Measurements from ENCODE around the gene ARNT2. TPM values are rescaled to one million over a fixed set of nuclear protein-coding genes. Genes with fewer than 3 reads are reported as not detected.
A peak's percentile ranks its signal among the peaks of the same experiment; 100 is the strongest.

ARNT2 gene
- total RNA-seq, 6 experiments from 2014 or later = 2.4 to 16.6 (median 15.5) TPM

GRCh38 chr15:80483725-80484161 is 79.6 kb downstream of the ARNT2 start:
- no peak overlapping the region for H3K27ac Mint-ChIP-seq
- H3K36me3 Mint-ChIP-seq (ENCODE audit: low read depth) = peaks cover 24% of the 10 kb centered on the region
- no peaks in the 10 kb centered on the region for H3K9me3 Mint-ChIP-seq
- H3K4me1 Mint-ChIP-seq (ENCODE audit: low read depth) = peaks cover 98% of the 10 kb centered on the region
- no peak overlapping the region for H3K4me3 Mint-ChIP-seq
- no peaks in the 10 kb centered on the region for H3K27me3 Mint-ChIP-seq (ENCODE audit: insufficient read depth)
- DNase-seq = no peak
- TF ChIP-seq, protein P1, sequence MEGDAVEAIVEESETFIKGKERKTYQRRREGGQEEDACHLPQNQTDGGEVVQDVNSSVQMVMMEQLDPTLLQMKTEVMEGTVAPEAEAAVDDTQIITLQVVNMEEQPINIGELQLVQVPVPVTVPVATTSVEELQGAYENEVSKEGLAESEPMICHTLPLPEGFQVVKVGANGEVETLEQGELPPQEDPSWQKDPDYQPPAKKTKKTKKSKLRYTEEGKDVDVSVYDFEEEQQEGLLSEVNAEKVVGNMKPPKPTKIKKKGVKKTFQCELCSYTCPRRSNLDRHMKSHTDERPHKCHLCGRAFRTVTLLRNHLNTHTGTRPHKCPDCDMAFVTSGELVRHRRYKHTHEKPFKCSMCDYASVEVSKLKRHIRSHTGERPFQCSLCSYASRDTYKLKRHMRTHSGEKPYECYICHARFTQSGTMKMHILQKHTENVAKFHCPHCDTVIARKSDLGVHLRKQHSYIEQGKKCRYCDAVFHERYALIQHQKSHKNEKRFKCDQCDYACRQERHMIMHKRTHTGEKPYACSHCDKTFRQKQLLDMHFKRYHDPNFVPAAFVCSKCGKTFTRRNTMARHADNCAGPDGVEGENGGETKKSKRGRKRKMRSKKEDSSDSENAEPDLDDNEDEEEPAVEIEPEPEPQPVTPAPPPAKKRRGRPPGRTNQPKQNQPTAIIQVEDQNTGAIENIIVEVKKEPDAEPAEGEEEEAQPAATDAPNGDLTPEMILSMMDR (IDR thresholded peaks at IDR 0.05) = no peak

DNA sequence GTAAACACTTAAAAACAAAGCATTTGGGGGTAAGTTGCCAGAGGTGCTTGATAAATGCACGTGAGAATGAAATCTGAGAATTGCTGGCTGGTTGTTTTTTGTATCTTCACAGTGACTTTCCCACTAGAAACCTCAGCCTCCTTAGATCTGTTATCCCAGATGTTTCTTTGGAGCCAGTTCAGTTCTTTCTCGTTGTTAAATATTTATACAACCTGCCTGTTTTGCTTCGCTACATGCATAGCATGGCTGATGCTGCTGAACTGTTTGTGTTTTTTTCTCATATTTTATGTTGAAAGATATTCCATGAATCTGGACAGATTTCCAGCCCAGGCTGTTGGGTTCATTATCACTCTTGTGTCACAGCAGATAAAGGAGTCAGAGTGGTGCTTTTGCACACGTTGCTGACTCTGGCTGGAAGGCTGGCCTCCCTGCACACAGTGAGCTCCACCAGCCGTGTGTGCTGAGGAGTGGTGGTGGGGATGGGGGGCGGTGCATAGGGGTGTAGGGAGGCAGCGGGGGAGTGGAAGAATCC is 80.2 kb downstream of the ARNT2 start:
- H3K4me3 Mint-ChIP-seq = no peak overlapping the region
- H3K9me3 Mint-ChIP-seq = no peaks in the 10 kb centered on the region
- H3K36me3 Mint-ChIP-seq (ENCODE audit: low read depth) = peaks cover 19% of the 10 kb centered on the region
- DNase-seq = no peak
- TF ChIP-seq, protein P1 (IDR thresholded peaks at IDR 0.05) = no peak
- no peak overlapping the region; the same call in 1 of the 2 replicates for H3K27ac Mint-ChIP-seq
- H3K4me1 Mint-ChIP-seq (ENCODE audit: low read depth) = peaks cover 98% of the 10 kb centered on the region
- H3K27me3 Mint-ChIP-seq (ENCODE audit: insufficient read depth) = no peaks in the 10 kb centered on the region

- H3K4me1 Mint-ChIP-seq (ENCODE audit: low read depth) = peaks cover 98% of the 10 kb centered on the region
- H3K27me3 Mint-ChIP-seq (ENCODE audit: insufficient read depth) = no peaks in the 10 kb centered on the region
- peaks cover 14% of the 10 kb centered on the region for H3K36me3 Mint-ChIP-seq (ENCODE audit: low read depth)
- no peak for DNase-seq
- TF ChIP-seq, protein P1 (IDR thresholded peaks at IDR 0.05) = no peak
- H3K27ac Mint-ChIP-seq = peak overlapping the region; percentile 27
- no peak overlapping the region for H3K4me3 Mint-ChIP-seq
- no peaks in the 10 kb centered on the region for H3K9me3 Mint-ChIP-seq
Observed at GRCh38 chr15:80485370-80486164, 81.4 kb downstream of the ARNT2 start.

DNA sequence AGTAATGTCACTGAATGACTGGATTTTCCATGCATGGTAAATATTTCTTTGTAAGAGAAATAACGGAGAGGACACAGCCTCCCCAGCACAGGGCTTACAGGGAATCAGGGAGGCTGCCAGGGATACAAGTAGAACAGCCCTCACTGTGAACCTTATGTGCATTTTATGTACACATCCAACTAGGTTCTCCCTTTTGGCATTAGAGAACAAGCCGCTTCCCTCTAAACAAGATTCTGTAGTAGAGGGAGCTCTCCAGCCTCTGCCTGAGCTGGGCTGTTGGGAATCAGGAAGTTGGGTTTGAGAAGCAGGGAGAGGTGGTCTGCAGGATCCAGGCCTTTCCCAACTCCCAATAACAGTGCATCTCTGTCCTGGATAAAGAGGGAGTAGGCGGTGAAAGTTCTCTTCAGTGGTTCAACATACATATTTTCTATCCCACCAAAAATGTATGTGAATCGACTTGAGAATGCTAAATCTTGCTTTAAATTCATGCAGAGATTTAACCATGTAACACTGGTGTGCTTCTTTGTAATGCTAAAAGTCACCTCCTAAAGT is 83.7 kb downstream of the ARNT2 start:
- Mint-ChIP-seq H3K9me3 (no peaks in the 10 kb centered on the region), H3K27ac (peak overlapping the region; percentile 87), H3K4me1 (ENCODE audit: low read depth) (peaks cover 99% of the 10 kb centered on the region), H3K27me3 (ENCODE audit: insufficient read depth) (peaks cover 2% of the 10 kb centered on the region; the same call in 1 of the 2 replicates), H3K36me3 (ENCODE audit: low read depth) (peaks cover 24% of the 10 kb centered on the region), H3K4me3 (no peak overlapping the region)
- no peak for DNase-seq
- TF ChIP-seq, protein P1 (IDR thresholded peaks at IDR 0.05) = no peak

DNA sequence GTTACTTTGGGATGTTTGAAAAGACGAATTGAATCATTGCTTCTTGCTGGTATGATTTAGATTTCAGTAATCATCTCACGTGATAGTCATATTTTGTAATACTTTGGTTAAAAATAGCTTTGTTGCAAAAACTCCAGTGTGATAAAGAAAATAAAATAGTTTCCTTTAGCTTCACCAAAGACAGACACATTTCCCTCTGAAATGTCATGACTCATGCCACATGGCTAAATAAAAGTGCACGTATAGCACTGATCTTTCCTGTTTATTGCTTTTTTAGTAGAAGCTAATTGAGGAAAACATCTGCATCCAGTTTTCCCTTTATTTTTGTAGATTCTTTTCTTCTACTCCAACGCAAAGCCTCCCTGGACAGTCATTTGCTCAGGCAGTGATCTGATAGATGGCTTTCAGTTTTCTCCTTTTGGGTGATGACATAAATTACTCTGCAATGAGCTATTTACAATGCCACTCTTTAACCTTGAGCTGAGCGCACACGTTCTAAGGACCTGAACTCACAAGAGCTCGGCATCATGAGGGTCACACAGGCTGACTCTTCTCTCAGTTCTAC is 84.9 kb downstream of the ARNT2 start:
- peak overlapping the region; percentile 39 for H3K4me3 Mint-ChIP-seq
- TF ChIP-seq, protein P1 (IDR thresholded peaks at IDR 0.05) = no peak

More for the DNA sequence above, 84.9 kb downstream of the ARNT2 start:
- Mint-ChIP-seq H3K36me3 (ENCODE audit: low read depth) (peaks cover 34% of the 10 kb centered on the region), H3K27ac (peak overlapping the region; percentile 87), H3K9me3 (no peaks in the 10 kb centered on the region), H3K27me3 (ENCODE audit: insufficient read depth) (peaks cover 2% of the 10 kb centered on the region; the same call in 1 of the 2 replicates), H3K4me1 (ENCODE audit: low read depth) (peaks cover 100% of the 10 kb centered on the region)
- peak; percentile 92 for DNase-seq

Measured in HFFc6 (cell line).